Lower lobe of right lung (tissue), 2 donors: Measurements from ENCODE around the gene USP38. TPM values are rescaled to one million over a fixed set of nuclear protein-coding genes. Genes with fewer than 3 reads are reported as not detected.

Source experiments
- ATAC-seq, 2 donors: fragments of 200-7000 bp; cut with Tn5 transposase; one replicate each; pipeline ENCODE4 v1.9.1; 2020 to 2022; ENCODE audit warnings: mild to moderate bottlenecking in 2 of 2, moderate library complexity in 2 of 2
- DNase-seq: peaks from one replicate; pipeline ENCODE4 v3.0.0-alpha.2; 2020
- H3K27ac ChIP-seq: fragments of 200-600 bp; one replicate; pipeline ENCODE4 v1.8.0; 2022
- H3K27me3 ChIP-seq: fragments of 200-600 bp; one replicate; pipeline ENCODE4 v1.8.0; 2022; ENCODE audit warnings: low read depth
- H3K36me3 ChIP-seq: fragments of 200-600 bp; one replicate; pipeline ENCODE4 v1.8.0; 2022; ENCODE audit warnings: mild to moderate bottlenecking
- H3K4me1 ChIP-seq: fragments of 200-600 bp; one replicate; pipeline ENCODE4 v1.8.0; 2022
- H3K4me3 ChIP-seq: fragments of 200-600 bp; one replicate; pipeline ENCODE4 v1.8.0; 2022; ENCODE audit warnings: mild to moderate bottlenecking
- H3K9me3 ChIP-seq: fragments of 200-600 bp; one replicate; pipeline ENCODE4 v1.8.0; 2022
- CTCF ChIP-seq: fragments of 200-600 bp; IDR thresholded peaks from one replicate; pipeline ENCODE4 v1.8.0; 2022; ENCODE audit warnings: antibody characterized with exemption, mild to moderate bottlenecking
- intact Hi-C: fragments of 100-400 bp; cut with DNase I; formaldehyde crosslinking; loops from one replicate; pipeline ENCODE4 v1.11.0; 2022
- total RNA-seq: library from RNA; stranded (reverse); fragmentation: NEBNext Ultra II Directional; extraction: Animal tissue kit (Norgen Biotek cat#: 25700); gene quantifications from one replicate; pipeline ENCODE4 v1.2.1, GENCODE V29; 2021
- donor health status: DM: no; HTN: yes; CAD: no; lungs with severe emphysema.

The USP38 gene
- total RNA-seq, 1 donor from 2014 or later = 25.6 TPM

DNA sequence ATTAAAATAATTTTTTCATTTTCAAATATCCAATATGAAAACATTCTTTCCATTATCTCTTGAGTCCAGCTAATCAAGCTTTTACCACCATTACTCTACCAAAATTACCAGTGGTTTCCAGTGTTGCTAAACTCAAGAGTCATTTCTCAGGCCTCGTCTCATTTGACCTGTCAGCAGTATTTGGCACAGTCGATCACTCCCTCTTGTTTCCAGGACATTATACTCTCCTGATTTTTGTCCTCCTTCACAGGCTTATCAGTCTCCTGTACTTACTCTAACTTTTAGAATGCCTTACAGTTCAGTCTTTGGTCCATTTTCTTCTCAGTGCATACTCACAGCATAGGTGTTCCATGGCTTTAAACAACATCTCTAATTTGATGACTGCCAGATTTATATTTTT is 11.6 kb downstream of the USP38 start:
- DNase-seq = no peak
- H3K4me3 ChIP-seq = no peak overlapping the region
- no peak for TF ChIP-seq CTCF
- H3K9me3 ChIP-seq = no peaks in the 10 kb centered on the region
- intact Hi-C loops = no loop called here
- peaks cover 100% of the 10 kb centered on the region for H3K36me3 ChIP-seq
- H3K4me1 ChIP-seq = peaks cover 3% of the 10 kb centered on the region
- ATAC-seq = no peak
- H3K27me3 ChIP-seq = no peaks in the 10 kb centered on the region
- no peak overlapping the region for H3K27ac ChIP-seq

DNA sequence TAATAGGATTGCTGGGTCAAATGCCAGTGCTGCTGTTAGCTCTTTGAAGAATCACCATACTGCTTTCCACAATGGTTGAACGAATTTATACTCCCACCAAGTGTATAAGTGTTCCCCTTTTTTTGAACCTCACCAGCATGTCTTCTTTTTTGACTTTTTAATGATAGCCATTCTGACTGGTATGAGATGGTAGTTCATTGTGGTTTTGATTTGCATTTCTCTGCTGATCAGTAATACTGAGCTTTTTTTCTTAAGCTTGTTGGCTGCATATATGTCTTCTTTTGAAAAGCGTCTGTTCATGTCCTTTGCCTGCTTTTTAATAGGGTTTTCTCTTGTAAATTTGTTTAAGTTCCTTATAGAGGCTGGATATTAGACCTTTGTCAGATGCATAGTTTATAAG is 14.8 kb downstream of the USP38 start:
- Histone ChIP-seq H3K27ac (no peak overlapping the region), H3K9me3 (no peaks in the 10 kb centered on the region), H3K4me1 (no peaks in the 10 kb centered on the region), H3K27me3 (no peaks in the 10 kb centered on the region), H3K4me3 (no peak overlapping the region), H3K36me3 (peaks cover 97% of the 10 kb centered on the region)
- ATAC-seq (no peak), DNase-seq (no peak)
- intact Hi-C loops = no loop called here
- no peak for TF ChIP-seq CTCF

GRCh38 chr4:143202824-143203223 is 18.1 kb downstream of the USP38 start:
- no peak overlapping the region for H3K27ac ChIP-seq
- ATAC-seq (no peak), DNase-seq (no peak)
- no peak overlapping the region for H3K4me3 ChIP-seq
- no peaks in the 10 kb centered on the region for H3K9me3 ChIP-seq
- H3K4me1 ChIP-seq = no peaks in the 10 kb centered on the region
- intact Hi-C loops = loop anchor here (10.0 kb wide), 1 partner anchor 272 kb away; no protein-coding TSS in a partner anchor
- no peaks in the 10 kb centered on the region for H3K27me3 ChIP-seq
- peaks cover 95% of the 10 kb centered on the region for H3K36me3 ChIP-seq
- peak; percentile 19 for TF ChIP-seq CTCF

GRCh38 chr4:143203577-143203976 is 18.9 kb downstream of the USP38 start:
- no peak for TF ChIP-seq CTCF
- H3K27ac ChIP-seq = no peak overlapping the region
- intact Hi-C loops = loop anchor here (10.0 kb wide), 1 partner anchor 271 kb away; no protein-coding TSS in a partner anchor
- no peaks in the 10 kb centered on the region for H3K27me3 ChIP-seq
- ATAC-seq (no peak), DNase-seq (no peak)
- no peaks in the 10 kb centered on the region for H3K4me1 ChIP-seq
- no peaks in the 10 kb centered on the region for H3K9me3 ChIP-seq
- H3K4me3 ChIP-seq = no peak overlapping the region
- H3K36me3 ChIP-seq = peaks cover 88% of the 10 kb centered on the region

- DNase-seq = no peak
- no peaks in the 10 kb centered on the region for H3K27me3 ChIP-seq
- ATAC-seq = peak in 1 of 2 donors; percentile 35
- H3K27ac ChIP-seq = no peak overlapping the region
- no peak overlapping the region for H3K4me3 ChIP-seq
- intact Hi-C loops = loop anchor here (10.0 kb wide), 1 partner anchor 267 kb away; no protein-coding TSS in a partner anchor
- H3K4me1 ChIP-seq = no peaks in the 10 kb centered on the region
- TF ChIP-seq CTCF = peak; percentile 31
- H3K36me3 ChIP-seq = peaks cover 85% of the 10 kb centered on the region
- no peaks in the 10 kb centered on the region for H3K9me3 ChIP-seq
Observed at GRCh38 chr4:143207555-143207954, 22.8 kb downstream of the USP38 start.

GRCh38 chr4:143212566-143212965 is 27.8 kb downstream of the USP38 start:
- TF ChIP-seq CTCF = no peak
- no peak overlapping the region for H3K27ac ChIP-seq
- peaks cover 66% of the 10 kb centered on the region for H3K36me3 ChIP-seq
- no peak for ATAC-seq
- no peak overlapping the region for H3K4me3 ChIP-seq
- H3K9me3 ChIP-seq = no peaks in the 10 kb centered on the region
- H3K27me3 ChIP-seq = no peaks in the 10 kb centered on the region
- H3K4me1 ChIP-seq = peaks cover 7% of the 10 kb centered on the region
- intact Hi-C loops = no loop called here
- no peak for DNase-seq
